Effector CD8-positive, alpha-beta T cell (primary cell): Measurements from ENCODE around the gene TRAF1.

Experiments used
- DNase-seq: peaks from one replicate; lab custom pipeline; 2025; lab: John Stamatoyannopoulos, UW

TRAF1 gene

DNA sequence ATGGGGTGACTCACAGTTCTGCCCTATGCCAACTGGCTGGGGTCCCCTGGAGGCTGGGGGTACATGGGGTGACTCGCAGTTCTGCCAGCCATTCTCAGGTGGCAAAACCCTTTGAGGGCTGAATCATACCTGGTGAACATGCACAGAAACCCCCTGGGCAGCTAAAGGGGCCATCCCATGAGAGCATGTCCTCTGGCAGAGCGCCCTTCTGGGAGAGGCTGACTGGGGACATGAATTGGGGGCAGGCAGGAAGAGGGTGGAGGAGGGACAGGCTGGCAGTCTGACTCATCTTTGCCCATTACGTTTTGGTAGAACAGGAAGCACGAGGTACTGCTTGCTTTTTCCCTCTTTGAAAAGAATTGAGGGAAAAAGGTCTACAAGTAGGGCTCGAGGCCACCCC is 16.7 kb downstream of the TRAF1 start:
- DNase-seq, result peak; percentile 28

- DNase-seq, result peak; percentile 21
These were observed 21.1 kb downstream of the TRAF1 start for GRCh38 chr9:120905315-120906164.

DNA sequence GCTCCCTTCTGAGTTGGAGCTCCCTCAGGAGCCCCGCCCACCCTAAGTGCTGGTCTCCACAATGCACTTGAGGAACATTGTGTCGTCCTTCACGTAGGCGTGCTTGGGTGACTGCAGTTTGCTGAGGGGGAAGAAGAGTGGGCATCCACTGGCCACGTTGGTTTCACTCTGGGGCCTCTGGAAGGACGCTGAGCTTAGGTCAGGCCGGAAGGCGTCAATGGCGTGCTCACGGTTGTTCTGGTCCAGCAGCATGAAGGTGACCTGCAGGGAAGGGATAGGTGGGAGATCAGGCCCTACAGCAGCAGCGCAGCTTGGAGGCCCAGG is 21.7 kb downstream of the TRAF1 start:
- no peak for DNase-seq

DNA sequence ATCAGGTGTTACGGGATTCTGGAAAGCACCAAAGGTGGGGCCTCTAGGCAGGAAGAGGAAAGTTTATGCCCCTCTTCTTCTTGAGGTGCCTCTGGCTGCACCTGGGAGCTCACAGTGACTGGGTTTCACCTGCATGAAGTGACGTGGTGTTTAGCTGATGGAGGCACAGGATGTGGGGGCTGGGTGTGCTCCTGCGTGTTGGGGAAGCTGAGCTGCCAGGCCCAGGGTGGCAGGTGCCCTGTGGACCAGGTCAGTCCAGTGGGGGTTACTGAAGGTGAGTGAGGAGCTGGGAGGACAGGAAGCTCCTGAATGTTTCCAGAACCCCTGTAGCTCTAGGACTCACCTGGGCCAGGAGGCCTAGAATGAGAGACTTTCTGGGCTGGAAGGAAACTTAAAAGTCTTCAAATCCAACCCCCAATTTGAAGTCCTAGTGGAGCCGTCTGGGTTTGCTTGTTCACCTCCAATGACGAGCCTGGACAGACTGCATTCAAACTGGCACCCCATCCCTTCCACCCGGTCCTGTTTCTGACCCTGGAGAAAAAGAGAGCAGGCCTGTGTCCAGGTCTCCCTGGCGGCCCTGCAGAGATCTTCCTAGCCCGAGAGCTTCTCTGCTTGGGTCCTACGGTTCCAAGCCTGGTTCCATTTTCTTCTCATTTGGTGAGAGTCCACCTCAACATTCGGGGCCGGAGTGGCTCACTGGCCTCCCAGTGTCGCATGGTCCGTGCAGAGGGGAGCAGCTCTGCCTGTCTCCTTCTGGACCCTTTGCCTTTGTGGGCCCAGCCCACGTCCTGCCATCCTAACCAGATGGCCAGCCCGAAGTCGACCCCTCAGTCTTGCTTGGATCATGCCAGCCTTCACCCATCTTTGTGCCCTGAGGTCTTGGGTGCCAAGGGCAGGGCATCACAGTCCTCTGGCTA is 22.3 kb downstream of the TRAF1 start:
- DNase-seq, result peak; percentile 39

GRCh38 chr9:120902569-120903535 is 23.7 kb downstream of the TRAF1 start:
- DNase-seq, result no peak

DNA sequence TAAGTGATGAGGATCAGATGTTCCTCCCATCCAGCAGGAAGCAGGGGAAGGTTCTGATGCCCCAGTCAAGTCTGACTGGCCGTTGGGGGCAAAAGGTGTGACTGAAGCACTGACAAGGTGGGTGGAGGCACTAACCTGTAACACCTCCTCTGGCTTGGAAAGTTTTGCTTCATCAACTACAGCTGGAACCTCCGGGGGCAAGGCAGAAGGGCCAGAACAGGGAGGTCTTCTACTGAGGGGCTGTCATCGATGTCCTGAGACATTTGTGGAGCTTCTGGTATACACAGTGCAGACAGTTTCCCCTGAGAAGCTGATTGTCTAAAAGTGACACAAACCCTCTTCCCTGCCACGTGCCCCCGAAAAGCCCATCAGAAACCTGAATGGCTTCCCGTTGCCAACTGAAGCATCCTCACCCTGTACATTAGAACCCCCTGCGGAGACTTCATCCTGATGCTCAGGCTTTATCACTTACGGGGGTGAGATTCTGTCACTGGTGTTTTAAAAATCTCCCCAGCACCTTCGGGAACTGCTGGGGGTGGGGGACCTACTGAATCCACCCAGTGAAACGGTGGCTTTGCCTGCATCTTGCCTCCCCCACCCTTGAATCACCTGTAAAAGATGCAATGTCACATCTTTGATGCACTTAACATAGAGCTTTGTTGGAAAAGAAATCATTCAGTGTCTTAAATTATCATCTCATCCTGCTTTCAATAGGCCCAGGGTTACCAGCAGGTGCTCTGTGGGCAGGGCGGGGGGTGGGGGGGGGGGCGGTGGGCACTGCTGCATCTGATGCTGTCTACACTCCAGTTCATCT is 24.6 kb downstream of the TRAF1 start:
- no peak for DNase-seq

DNA sequence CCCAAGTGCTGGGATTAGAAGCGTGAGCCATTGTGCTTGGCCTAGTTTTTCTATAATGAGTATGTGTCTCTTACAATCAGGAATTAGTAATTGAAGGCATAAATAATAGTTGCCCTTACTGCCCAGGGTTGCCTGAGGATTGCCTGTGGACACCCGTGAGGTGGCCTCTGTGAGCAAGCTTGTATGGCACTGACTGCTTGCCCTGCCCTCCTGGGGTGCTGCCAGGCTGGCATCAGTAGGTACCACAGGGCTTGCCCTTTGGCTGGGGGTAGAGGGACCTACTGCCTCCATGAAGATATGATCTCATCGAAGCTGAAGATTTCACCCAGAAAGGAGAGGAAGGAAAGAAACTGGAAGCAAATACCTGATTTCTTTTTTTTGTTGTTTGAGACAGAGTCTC is 25.8 kb downstream of the TRAF1 start:
- no peak for DNase-seq

DNA sequence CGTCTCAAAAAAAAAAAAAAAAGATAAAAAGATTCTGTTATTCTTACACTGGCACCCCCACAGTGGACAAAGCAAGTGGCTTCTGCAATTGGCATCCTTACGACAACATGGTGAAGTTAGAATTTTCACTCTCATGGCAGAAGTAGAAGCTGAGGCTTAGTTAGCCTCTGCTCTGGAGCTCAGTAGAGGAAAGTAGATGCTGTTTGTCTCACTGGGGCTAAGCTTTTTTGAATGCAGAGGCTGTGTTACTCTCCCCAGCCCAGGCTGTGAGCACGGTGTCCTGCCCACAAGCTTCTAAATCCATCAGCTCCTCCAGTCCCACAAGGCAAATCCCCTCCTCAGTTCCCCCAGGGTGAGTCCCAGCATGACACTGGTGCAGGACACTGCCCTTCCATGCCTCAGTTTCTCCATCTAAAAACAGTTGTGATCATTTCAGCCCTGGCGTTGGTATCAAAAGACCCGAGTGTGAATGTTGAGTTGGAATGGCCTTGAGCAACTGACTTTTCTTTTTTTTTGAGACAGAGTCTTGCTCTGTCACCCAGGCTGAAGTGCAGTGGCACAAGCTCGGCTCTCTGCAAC is 27.0 kb downstream of the TRAF1 start:
- no peak for DNase-seq

DNA sequence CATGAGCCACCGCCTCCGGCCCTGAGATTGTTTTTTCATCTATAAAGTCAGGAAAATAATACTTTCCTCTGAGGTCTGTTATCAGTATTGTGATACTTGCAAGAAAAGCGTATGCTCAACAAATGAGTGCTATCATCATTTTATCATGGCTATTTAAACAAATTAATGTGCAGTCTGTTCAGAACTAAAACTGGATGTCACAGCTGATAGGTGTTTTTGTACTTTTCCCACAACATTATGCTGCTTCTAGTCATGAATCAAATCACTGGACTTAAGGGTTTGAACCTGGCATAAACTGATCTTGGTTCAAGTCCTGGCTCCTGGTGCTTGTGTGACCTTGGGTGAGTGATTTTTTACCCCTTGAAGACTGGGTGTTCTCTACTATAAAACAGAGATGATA is 28.2 kb downstream of the TRAF1 start:
- no peak for DNase-seq

- no peak for DNase-seq
These were observed 30.6 kb downstream of the TRAF1 start for GRCh38 chr9:120895951-120896350.

DNA sequence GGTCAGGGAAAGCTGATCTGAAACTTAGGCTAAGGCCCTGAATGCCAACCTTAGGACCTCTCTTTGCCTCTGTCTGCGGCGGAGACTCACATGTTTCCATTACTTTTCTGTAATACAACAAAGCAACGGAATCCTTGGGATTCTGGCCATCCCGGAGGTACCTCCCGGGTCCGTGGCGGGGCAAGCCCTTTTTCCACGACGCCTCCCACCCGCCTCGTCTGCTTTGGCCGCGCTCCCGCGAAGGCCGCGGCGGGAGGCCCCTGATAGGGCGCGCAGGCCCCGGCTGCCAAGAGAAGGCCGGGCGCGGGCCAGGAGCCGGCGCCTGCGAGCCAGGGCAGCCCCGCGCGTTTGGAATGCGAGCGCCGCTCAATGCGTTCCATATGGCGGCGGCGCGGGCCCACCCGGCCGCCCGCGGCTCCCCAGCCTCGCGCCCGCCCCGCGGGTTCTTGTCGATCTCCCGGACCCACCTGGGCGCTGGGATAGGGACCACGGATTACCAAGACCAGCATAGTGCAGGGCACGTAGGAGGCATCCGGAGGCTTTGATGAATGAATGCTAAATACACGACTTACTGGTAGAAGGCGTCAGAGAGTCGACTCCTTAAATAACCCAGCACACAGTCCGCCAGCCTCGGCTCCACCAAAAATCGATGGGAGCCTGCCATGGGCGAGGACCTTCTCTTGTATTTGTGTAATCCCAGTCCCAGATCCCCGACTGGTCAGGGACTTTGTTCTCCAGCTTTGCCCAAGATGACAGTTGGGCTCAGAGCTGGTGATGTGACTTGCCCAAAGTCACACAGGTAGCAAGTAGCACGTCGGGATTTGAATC is 32.1 kb downstream of the TRAF1 start:
- no peak for DNase-seq

DNA sequence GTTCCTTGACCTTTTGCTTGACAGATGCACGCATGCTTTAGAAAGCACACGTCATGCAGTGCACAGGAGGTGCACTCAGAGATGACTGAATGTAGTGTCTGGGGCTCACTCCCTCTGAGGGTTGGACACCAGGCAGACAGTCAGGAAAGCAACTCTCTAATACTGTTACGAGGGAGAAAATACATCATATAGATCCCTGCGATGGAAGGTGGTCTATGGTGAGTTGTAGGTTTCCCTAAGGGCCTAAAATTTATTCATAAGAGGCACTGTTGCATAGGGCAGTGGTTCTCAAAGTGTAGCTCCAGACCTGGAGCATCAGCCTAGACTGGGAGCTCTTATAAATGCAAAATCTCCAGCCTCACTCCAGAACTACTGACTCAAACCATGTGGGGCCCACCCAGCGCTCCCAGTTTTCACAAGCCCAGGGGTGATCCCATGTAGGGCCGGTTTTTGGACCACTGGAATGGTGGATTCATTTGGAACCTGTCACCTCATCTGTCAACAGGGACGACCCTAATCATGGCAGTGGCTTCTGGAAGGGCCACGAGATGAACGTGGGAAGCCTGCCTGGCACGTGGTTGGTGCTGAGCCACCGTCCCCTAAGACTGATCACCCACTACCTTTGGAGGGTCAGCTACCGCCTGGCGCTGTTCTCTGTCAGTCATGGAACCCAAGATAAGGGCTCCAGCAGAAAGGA is 32.8 kb downstream of the TRAF1 start:
- DNase-seq, result no peak

DNA sequence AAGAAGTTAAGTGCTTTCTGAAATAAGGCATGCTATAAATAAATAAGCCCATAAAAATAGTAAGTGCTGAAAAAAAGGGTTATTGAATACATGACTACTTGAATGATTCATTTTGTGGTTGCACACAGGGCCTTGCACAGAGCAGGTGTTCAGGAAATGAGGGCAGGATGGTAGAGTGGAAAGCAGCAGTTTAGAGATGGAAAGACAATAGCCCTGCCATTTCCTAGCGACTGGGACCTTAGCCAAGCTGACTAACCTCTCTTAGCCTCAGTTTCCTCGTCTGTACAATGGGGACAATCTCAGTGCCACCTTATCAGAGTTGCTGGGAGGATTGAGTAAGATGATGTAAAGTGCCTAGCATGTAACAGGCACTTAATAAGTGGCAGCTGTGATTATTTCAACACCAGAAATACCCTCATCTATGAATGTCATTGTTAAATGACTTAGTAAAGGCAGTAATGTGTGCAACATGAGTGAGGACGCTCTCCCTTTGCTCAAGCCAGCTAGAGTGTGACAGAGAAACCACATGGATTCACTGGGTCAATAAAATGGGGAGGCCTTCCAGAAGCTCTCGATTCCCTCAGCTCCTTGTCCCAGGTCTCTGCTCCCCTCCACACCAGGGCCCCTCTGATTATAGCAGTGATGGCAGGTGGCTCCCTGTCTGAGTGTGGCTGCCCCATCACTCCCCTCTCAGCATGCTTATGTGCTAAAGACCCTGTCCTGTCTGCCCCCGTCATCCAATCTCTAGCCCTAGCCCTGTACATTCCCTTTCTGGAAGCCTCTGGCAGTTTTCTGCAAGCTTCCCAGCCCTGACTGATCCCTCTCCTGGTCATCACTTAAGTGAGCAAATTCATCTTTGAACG is 33.6 kb downstream of the TRAF1 start:
- DNase-seq, result no peak

GRCh38 chr9:120891884-120892747 is 34.5 kb downstream of the TRAF1 start:
- DNase-seq, result no peak

GRCh38 chr9:120891245-120891883 is 35.2 kb downstream of the TRAF1 start:
- no peak for DNase-seq
